ENCODE results near the gene NALCN.

NALCN gene

GRCh38 chr13:101026736-101027398 lies 389.4 kb downstream of the NALCN start:
- no peak for DNase-seq (ENCODE audit: low read depth, low spot score)

- no peak for DNase-seq (ENCODE audit: low read depth, low spot score)
Observed at GRCh38 chr13:101026328-101026727, 390.0 kb downstream of the NALCN start.

GRCh38 chr13:101025925-101026324 lies 390.4 kb downstream of the NALCN start:
- no peak for DNase-seq (ENCODE audit: low read depth, low spot score)

- no peak for DNase-seq (ENCODE audit: low read depth, low spot score)
Observed at GRCh38 chr13:101025519-101025918, 390.8 kb downstream of the NALCN start.

- DNase-seq (ENCODE audit: low read depth, low spot score) = no peak
Observed at GRCh38 chr13:101019126-101019525, 397.2 kb downstream of the NALCN start.

- no peak for DNase-seq (ENCODE audit: low read depth, low spot score)
Observed at GRCh38 chr13:101018720-101019119, 397.6 kb downstream of the NALCN start.

GRCh38 chr13:101017123-101017872 lies 399.0 kb downstream of the NALCN start:
- DNase-seq (ENCODE audit: low read depth, low spot score) = no peak

- DNase-seq (ENCODE audit: low read depth, low spot score) = no peak
Observed at GRCh38 chr13:101016475-101016874, 399.8 kb downstream of the NALCN start.

- no peak for DNase-seq (ENCODE audit: low read depth, low spot score)
Observed at GRCh38 chr13:101013245-101013644, 403.1 kb downstream of the NALCN start.

GRCh38 chr13:101010100-101010499 lies 406.2 kb downstream of the NALCN start:
- DNase-seq (ENCODE audit: low read depth, low spot score) = no peak

- no peak for DNase-seq (ENCODE audit: low read depth, low spot score)
Observed at GRCh38 chr13:101007245-101007644, 409.1 kb downstream of the NALCN start.

All from activated naive CD8-positive, alpha-beta T cell treated with anti-CD3 and anti-CD28 coated beads, Interleukin-2, amount 50 U/mL, for 16 hours (primary cell).